Thyroid gland (tissue), 4 donors: ENCODE results near the gene CLN3.
"Not testable (repeated sequence)": the region's sequence is repeated elsewhere in the genome, so short reads cannot be mapped to it uniquely, and the experiment has no call there.

Experiments
- CTCF ChIP-seq, 6 experiments: fragments of 200-600 bp in 3 of 6; fragments of 450-650 bp in 3 of 6; sonication (generic) in 3 of 6; IDR thresholded peaks; one replicate each; pipeline ENCODE4 v1.5.1; 2016 to 2019; ENCODE audit warnings: antibody characterized with exemption in 6 of 6, mild to moderate bottlenecking in 2 of 6, inconsistent platforms in 1 of 6, moderate library complexity in 1 of 6
- POLR2A ChIP-seq, 2 donors: fragments of 450-650 bp; IDR thresholded peaks; one replicate each; pipeline ENCODE4 v1.6.1; 2017; ENCODE audit warnings: antibody characterized with exemption in 2 of 2, mild to moderate bottlenecking in 2 of 2, moderate library complexity in 1 of 2

DNA sequence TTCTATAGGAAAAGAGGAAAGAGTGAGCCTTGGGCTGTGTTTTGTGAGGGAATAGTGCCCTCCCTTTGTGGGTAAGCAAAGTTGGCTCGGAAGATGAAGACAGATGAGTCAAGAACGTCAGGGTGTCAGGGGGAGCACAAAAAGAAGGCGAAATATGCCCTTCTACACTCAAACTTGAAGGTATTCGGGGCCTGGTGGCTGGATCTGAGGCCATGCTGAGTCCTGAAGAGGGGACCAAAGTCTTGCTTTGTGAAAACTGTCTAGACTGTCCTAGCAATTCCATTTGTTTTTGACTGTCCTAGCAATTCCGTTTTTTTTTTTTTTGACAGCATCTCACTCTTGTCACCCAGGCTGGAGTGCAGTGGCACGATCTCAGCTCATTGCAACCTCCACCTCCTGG lies 53.0 kb downstream of the CLN3 start:
- not testable (repeated sequence) for TF ChIP-seq CTCF, POLR2A (IDR thresholded peaks at IDR 0.05)
